ENCODE measurements around the gene COL1A2. TPM values are rescaled to one million over a fixed set of nuclear protein-coding genes. Genes with fewer than 3 reads are reported as not detected.
A peak's percentile ranks its signal among the peaks of the same experiment; 100 is the strongest.

The COL1A2 gene
- total and polyA plus RNA-seq, 2 of the 4 experiments (the other 2 are of a cell fraction) = 1,211 to 4,454 TPM

DNA sequence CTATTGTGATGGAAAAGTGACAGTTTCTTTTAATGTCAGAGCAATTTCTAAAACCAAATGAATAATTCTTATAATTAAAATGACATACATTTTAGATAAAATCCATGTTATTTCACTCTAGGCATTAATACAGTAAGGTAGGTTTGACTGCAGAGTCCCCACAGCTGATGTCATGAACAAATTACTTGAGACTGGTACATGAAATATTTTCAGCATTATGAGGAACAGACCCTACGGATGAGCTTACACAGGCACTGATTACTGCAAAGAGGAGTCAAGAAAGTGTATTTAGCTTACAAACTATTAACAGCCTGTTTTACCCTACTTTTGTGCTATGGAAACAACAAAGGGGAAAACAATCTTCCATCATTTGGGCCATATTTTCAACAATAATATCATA is 8.9 kb downstream of the COL1A2 start:
- peaks cover 17% of the 10 kb centered on the region for H3K4me1 ChIP-seq (ENCODE audit: control insufficient read depth, insufficient read depth, low read length)
- H3K23ac ChIP-seq (ENCODE audit: low read depth, low read length) = peak overlapping the region; percentile 41; the same call in 1 of the 2 replicates
- no TSS peak for BruUV-seq (replicated peaks)
- POLR2A ChIA-PET (ENCODE audit: unreplicated experiment) = interaction anchor here (1.0 to 7.9 kb wide), 5 partner anchors 9 to 105 kb away, joined by 3 to 163 read pairs (median 4); partner anchors contain the start of gene COL1A2
- TF ChIP-seq POLR2A (IDR thresholded peaks at IDR 0.05; ENCODE audit: low read depth, low read length) = 0 out of 2 replicates have a peak, but pooled peaks have one; percentile 2
- no peak for TF ChIP-seq RFX5 (IDR thresholded peaks at IDR 0.05; ENCODE audit: low read depth, low read length)
- peak overlapping the region; percentile 99 for H2BK5ac ChIP-seq (ENCODE audit: low read depth, low read length, poor library complexity, severe bottlenecking)
- in situ Hi-C loops (cut with MboI; ENCODE audit: low sequenced_read_pairs) (no loop called here), intact Hi-C loops (cut with micrococcal nuclease) (no loop called here), dilution Hi-C loops (cut with HindIII; ENCODE audit: low sequenced_read_pairs, unreplicated experiment) (no loop called here)
- peak overlapping the region; percentile 47; the same call in 1 of the 2 replicates for H3K9ac ChIP-seq (ENCODE audit: low read depth, low read length)
- H3K36me3 ChIP-seq (ENCODE audit: control insufficient read depth, insufficient read depth, low read length) = peaks cover 86% of the 10 kb centered on the region
- peak overlapping the region; percentile 65 for H3K4me2 ChIP-seq (ENCODE audit: low read depth, low read length)
- no peak overlapping the region for H2AFZ ChIP-seq (replicated peaks; ENCODE audit: low read length, poor library complexity)
- H4K20me1 ChIP-seq (ENCODE audit: insufficient read depth, low read length) = peaks cover 42% of the 10 kb centered on the region; the same call in 1 of the 2 replicates
- H3K14ac ChIP-seq (replicated peaks; ENCODE audit: low read depth, low read length) = peak overlapping the region; percentile 17; the same call in 1 of the 2 replicates
- H2AK9ac ChIP-seq (replicated peaks; ENCODE audit: low read depth, low read length, poor library complexity) = no peak overlapping the region
- H3K9me1 ChIP-seq (ENCODE audit: insufficient read depth, low read length) = no peaks in the 10 kb centered on the region; the same call in 1 of the 2 replicates
- H2AK5ac ChIP-seq (ENCODE audit: low read depth, low read length) = no peak overlapping the region
- no peak overlapping the region for H2BK120ac ChIP-seq (ENCODE audit: low read depth, low read length)
- H4K8ac ChIP-seq (ENCODE audit: low read depth in 2 of 2, low read length in 2 of 2) = peak overlapping the region in 1 of 2 experiments; percentile 4; a peak in 2 of 4 replicates
- H3K79me1 ChIP-seq (ENCODE audit: low read depth in 1 of 2, low read length in 2 of 2) = peaks cover 8 to 27% of the 10 kb centered on the region in 2 experiments; a peak in 3 of 4 replicates
- no peak overlapping the region for H2BK15ac ChIP-seq (ENCODE audit: low read depth, low read length)
- H3K27me3 ChIP-seq (ENCODE audit: control insufficient read depth, insufficient read depth, low read length) = no peaks in the 10 kb centered on the region
- ATAC-seq (ENCODE audit: low read depth) (no peak), DNase-seq (no peak)
- no peak overlapping the region for H3K4ac ChIP-seq (ENCODE audit: low read depth, low read length)
- H4K5ac ChIP-seq (ENCODE audit: low read depth, low read length) = no peak overlapping the region
- H3K27ac ChIP-seq (ENCODE audit: insufficient read depth, low read length) = peak overlapping the region; percentile 99; the same call in 1 of the 2 replicates
- H4K91ac ChIP-seq (ENCODE audit: insufficient read depth, low read depth, low read length) = no peak overlapping the region
- CTCF ChIA-PET = interaction anchor here (0.8 to 4.4 kb wide), 3 partner anchors 35 to 115 kb away, joined by 3 to 26 read pairs (median 3); no protein-coding TSS in a partner anchor
- no peak overlapping the region for H3K4me3 ChIP-seq (ENCODE audit: insufficient read depth, low read depth, low read length)
- WGBS, 2 experiments (ENCODE audit: extremely low coverage in 2 of 2, insufficient read length in 1 of 2) = no CpG with 5 or more reads among the region's 1 CpG
- no peak overlapping the region for H3K56ac ChIP-seq (ENCODE audit: extremely low read depth, insufficient read depth, low read length)
- no peak overlapping the region for H2BK20ac ChIP-seq (ENCODE audit: low read depth, low read length)
- no peaks in the 10 kb centered on the region for H3K9me3 ChIP-seq (ENCODE audit: control insufficient read depth, insufficient read depth, low read length)
- H3K18ac ChIP-seq (ENCODE audit: low read depth, low read length) = peak overlapping the region; percentile 70; the same call in 1 of the 2 replicates
